GM10248 (cell line): Measurements from ENCODE around the gene BTRC.
"Not testable (repeated sequence)": the region's sequence is repeated elsewhere in the genome, so short reads cannot be mapped to it uniquely, and the experiment has no call there.

Experiments used
- CTCF ChIA-PET: fragments of 300-600 bp; sonication (Branson Sonifier 250); formaldehyde crosslinking; extraction: SDS; loops from one replicate; lab custom pipeline; 2021; ENCODE audit warnings: antibody characterized with exemption; lab: Yijun Ruan, JAX
- POLR2A ChIA-PET: fragments of 350-650 bp; sonication (Branson Sonifier 250); formaldehyde crosslinking; extraction: SDS; loops from one replicate; lab custom pipeline; 2020; ENCODE audit warnings: antibody characterized with exemption; lab: Yijun Ruan, JAX
- DNase-seq: peaks from one replicate; pipeline ENCODE4 v3.0.0; 2012; ENCODE audit errors: extremely low spot score
- TF ChIP-seq, protein P1 (sequence below): IDR thresholded peaks from 2 replicates; pipeline ENCODE4 v1.5.1; 2012; ENCODE audit warnings: mild to moderate bottlenecking, low read depth; ENCODE audit errors: extremely low read depth, missing control alignments, control extremely low read depth

Gene BTRC

DNA sequence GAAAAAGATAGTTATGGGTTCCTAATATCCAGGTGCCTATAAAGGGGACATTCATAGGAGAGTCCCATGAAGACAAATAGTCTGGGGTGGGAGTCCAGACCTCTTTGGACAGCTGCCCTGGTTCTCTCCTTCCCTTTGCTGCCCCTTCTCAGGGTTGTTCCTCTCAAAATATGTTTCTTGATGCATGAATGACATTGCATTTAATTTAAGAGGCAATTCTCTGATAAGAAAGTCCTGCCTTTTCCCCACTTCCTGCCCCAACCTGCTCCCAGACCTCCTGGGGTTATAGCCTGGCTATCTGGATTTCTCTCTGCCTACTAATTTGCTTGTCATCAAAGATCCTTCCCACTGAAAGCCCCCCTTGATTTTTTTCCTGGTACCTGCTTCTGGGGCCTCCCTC lies 12.5 kb upstream of the BTRC start:
- POLR2A ChIA-PET = no interaction called here
- DNase-seq = no peak
- TF ChIP-seq, protein P1, sequence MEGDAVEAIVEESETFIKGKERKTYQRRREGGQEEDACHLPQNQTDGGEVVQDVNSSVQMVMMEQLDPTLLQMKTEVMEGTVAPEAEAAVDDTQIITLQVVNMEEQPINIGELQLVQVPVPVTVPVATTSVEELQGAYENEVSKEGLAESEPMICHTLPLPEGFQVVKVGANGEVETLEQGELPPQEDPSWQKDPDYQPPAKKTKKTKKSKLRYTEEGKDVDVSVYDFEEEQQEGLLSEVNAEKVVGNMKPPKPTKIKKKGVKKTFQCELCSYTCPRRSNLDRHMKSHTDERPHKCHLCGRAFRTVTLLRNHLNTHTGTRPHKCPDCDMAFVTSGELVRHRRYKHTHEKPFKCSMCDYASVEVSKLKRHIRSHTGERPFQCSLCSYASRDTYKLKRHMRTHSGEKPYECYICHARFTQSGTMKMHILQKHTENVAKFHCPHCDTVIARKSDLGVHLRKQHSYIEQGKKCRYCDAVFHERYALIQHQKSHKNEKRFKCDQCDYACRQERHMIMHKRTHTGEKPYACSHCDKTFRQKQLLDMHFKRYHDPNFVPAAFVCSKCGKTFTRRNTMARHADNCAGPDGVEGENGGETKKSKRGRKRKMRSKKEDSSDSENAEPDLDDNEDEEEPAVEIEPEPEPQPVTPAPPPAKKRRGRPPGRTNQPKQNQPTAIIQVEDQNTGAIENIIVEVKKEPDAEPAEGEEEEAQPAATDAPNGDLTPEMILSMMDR = no peak
- CTCF ChIA-PET = no interaction called here

DNA sequence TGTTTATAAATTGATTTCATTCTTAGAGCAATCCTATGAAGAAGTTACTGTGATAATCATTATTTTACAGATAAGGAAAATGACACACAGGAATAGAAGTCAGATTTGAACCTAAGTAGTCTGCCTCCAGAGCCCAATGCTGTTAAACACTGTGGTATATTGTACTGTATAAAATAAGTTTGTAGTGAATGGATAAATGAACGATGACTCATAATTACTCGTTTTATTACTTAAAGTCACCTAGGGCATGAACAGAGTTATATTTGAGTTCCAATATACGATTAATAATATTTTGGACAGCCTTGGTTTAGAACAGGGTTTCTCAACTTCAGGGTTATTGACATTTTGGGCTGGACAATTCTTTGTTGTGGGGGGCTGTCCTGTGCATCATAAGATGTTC lies 7.8 kb upstream of the BTRC start:
- TF ChIP-seq, protein P1 = no peak
- CTCF ChIA-PET = no interaction called here
- no peak for DNase-seq
- POLR2A ChIA-PET = no interaction called here

DNA sequence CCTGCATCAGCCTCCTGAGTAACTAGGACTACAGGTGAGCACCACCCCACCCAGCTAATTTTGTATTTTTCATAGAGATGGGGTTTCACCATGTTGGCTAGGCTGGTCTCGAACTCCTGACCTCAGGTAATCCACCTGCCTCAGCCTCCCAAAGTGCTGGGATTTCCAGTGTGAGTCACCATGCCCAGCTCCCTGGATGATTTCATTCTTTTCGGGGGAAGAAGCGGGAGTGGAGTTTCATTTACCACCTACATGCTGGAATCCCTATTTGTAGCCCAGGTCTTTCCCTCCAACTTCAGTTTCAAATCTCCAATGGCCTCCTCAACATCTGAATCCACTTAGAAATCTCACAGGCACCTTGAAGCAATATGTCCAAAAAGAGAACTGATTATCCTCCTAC lies 2.9 kb upstream of the BTRC start:
- ChIA-PET CTCF (no interaction called here), POLR2A (no interaction called here)
- TF ChIP-seq, protein P1 = no peak
- DNase-seq = no peak

DNA sequence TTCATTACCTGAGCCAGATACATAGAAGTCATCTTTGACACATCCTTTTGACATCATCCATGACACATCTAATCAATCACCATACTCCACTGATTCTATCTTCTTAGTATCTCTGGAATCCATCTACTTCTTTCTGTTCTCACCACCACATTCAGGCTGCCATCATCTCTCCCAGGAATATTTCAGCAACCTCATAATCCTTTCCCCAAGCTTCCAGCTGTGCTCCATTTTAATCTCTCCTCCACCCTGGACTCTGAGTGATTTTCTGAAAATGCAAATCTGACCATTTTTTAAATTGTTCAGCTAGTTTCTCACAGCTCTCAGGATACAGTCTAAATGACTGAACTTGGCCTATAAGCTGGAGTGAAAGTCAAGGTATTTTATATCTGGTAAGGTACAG lies 2.5 kb upstream of the BTRC start:
- TF ChIP-seq, protein P1 = no peak
- CTCF ChIA-PET = no interaction called here

DNA sequence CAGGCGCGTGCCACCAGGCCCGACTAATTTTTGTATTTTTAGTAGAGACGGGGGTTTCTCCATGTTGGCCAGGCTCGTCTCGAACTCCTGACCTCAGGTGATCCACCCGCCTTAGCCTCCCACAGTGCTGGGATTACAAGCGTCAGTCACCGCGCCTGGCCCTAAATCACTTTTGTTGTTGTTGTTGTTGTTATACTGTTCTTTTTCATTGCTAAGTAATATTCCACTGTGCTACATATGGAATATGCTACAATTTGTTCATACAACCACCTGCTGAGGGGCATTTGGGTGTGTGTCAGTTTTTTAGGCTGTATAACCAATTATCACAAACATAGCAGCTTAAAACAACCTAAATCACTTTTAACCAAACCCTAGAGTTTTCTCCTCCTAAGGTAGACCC lies 1.1 kb upstream of the BTRC start:
- DNase-seq, POLR2A ChIA-PET: not testable (repeated sequence)
- CTCF ChIA-PET = interaction anchor here (1.3 to 1.9 kb wide), 2 partner anchors 10 to 131 kb away, joined by 3 to 4 read pairs; no protein-coding TSS in a partner anchor

More for the DNA sequence above, 2.5 kb upstream of the BTRC start:
- DNase-seq = no peak
- POLR2A ChIA-PET = no interaction called here

GRCh38 chr10:101354328-101355071 lies 535 bp downstream of the BTRC start:
- DNase-seq = no peak
- TF ChIP-seq, protein P1 = no peak
- ChIA-PET CTCF (interaction anchor here (1.0 to 1.9 kb wide), 3 partner anchors 15 to 234 kb away, joined by 3 to 4 read pairs (median 3); partner anchors contain the start of genes DPCD and POLL), POLR2A (no interaction called here)

DNA sequence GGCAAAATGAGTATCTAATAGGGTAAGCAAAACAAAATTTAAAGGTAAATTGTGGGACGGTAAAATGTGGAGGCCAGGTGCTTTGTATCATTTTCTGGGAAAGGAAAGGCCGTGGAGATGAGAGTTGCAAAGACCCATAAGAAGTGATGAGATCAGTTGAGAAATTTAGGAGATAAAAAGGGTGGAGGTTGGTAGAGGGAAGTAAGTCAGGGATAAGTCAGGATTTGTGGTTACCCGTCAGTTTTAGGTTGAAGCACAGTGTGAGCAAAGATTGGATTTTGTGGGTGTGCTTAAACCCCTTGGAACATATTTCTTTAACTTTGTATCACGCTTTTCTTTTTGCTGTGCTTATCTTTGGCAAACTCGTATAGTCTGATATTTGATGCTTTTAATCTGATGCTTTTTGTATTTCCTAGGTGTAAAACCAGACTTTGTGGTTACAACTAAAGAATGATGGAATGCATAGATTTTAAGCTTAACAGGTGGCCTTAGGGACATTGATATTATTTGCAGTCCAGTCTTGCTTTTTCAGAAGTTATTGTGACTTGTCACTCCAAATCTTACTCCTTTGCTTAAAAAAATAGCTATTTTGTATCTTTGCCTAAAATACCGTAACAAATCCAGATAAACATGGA lies 1.2 kb downstream of the BTRC start:
- DNase-seq = no peak
- ChIA-PET CTCF (interaction anchor here (1.0 kb wide), 1 partner anchor 14 kb away, joined by 3 read pairs; no protein-coding TSS in a partner anchor), POLR2A (no interaction called here)
- TF ChIP-seq, protein P1 = no peak
